WERI-Rb-1 (cell line): ENCODE results near the gene N4BP2L2.

Experiments
- DNase-seq: peaks from one replicate; pipeline ENCODE4 v3.0.0-alpha.2; 2020
- H3K27ac ChIP-seq: fragments of 250-450 bp; sonication (Bioruptor Pico); 2 replicates; pipeline ENCODE4 v1.5.1; 2020; ENCODE audit warnings: mild to moderate bottlenecking, moderate library complexity
- H3K27me3 ChIP-seq: fragments of 250-450 bp; sonication (Bioruptor Pico); 2 replicates; pipeline ENCODE4 v1.5.1; 2021; ENCODE audit warnings: mild to moderate bottlenecking, low read depth, moderate library complexity; ENCODE audit not compliant: insufficient read depth, severe bottlenecking
- H3K36me3 ChIP-seq: fragments of 250-450 bp; sonication (Bioruptor Pico); 2 replicates; pipeline ENCODE4 v1.5.1; 2020; ENCODE audit warnings: mild to moderate bottlenecking, moderate library complexity
- H3K4me3 ChIP-seq: 2 replicates; pipeline ENCODE4 v1.5.1; 2011; ENCODE audit warnings: low read depth, mild to moderate bottlenecking, control low read depth, low read length
- H3K9me3 ChIP-seq: fragments of 250-450 bp; sonication (Bioruptor Pico); 2 replicates; pipeline ENCODE4 v1.5.1; 2021; ENCODE audit warnings: mild to moderate bottlenecking, moderate library complexity; ENCODE audit not compliant: severe bottlenecking
- CTCF ChIP-seq: IDR thresholded peaks from 2 replicates; pipeline ENCODE4 v1.5.1; 2011; ENCODE audit warnings: low read depth, mild to moderate bottlenecking, control low read depth, inconsistent platforms, low read length

N4BP2L2 gene

GRCh38 chr13:32385410-32385809 lies 153.2 kb downstream of the N4BP2L2 start:
- no peak overlapping the region for H3K27ac ChIP-seq
- no peak overlapping the region for H3K4me3 ChIP-seq
- DNase-seq, result no peak
- no peaks in the 10 kb centered on the region for H3K27me3 ChIP-seq
- H3K36me3 ChIP-seq, result peaks cover 34% of the 10 kb centered on the region
- no peak for TF ChIP-seq CTCF
- H3K9me3 ChIP-seq, result no peaks in the 10 kb centered on the region

- TF ChIP-seq CTCF, result no peak
- Histone ChIP-seq H3K27me3 (no peaks in the 10 kb centered on the region), H3K36me3 (peaks cover 38% of the 10 kb centered on the region), H3K4me3 (no peak overlapping the region), H3K9me3 (no peaks in the 10 kb centered on the region), H3K27ac (no peak overlapping the region)
- DNase-seq, result no peak
Measured at GRCh38 chr13:32384702-32385101, 153.9 kb downstream of the N4BP2L2 start.

- Histone ChIP-seq H3K27ac (no peak overlapping the region), H3K27me3 (no peaks in the 10 kb centered on the region), H3K4me3 (no peak overlapping the region), H3K9me3 (no peaks in the 10 kb centered on the region), H3K36me3 (peaks cover 38% of the 10 kb centered on the region)
- DNase-seq, result no peak
- no peak for TF ChIP-seq CTCF
Measured at GRCh38 chr13:32383836-32384618, 154.6 kb downstream of the N4BP2L2 start.
